GM06990 (cell line): ENCODE data around the gene DHX36.

ENCODE experiments used
- DNase-seq: peaks from one replicate; pipeline ENCODE4 v3.0.0-alpha.2; 2011; ENCODE audit not compliant: insufficient read length; ENCODE audit errors: extremely low read depth
- H3K27me3 ChIP-seq: replicated peaks from 2 replicates; pipeline ENCODE4 v1.6.0; 2011; ENCODE audit warnings: low read length; ENCODE audit not compliant: control insufficient read depth, insufficient read depth
- H3K36me3 ChIP-seq: 2 replicates; pipeline ENCODE4 v1.5.1; 2011; ENCODE audit warnings: low read length; ENCODE audit not compliant: control insufficient read depth, insufficient read depth
- H3K4me3 ChIP-seq: replicated peaks from 2 replicates; pipeline ENCODE4 v1.5.1; 2011; ENCODE audit warnings: low read depth, mild to moderate bottlenecking, control low read depth, low read length
- TF ChIP-seq, protein P1 (sequence below): IDR thresholded peaks from 2 replicates; pipeline ENCODE4 v1.5.1; 2011; ENCODE audit warnings: low read length, control low read depth, mild to moderate bottlenecking, inconsistent platforms; ENCODE audit not compliant: insufficient read depth, poor library complexity, severe bottlenecking

The DHX36 gene

DNA sequence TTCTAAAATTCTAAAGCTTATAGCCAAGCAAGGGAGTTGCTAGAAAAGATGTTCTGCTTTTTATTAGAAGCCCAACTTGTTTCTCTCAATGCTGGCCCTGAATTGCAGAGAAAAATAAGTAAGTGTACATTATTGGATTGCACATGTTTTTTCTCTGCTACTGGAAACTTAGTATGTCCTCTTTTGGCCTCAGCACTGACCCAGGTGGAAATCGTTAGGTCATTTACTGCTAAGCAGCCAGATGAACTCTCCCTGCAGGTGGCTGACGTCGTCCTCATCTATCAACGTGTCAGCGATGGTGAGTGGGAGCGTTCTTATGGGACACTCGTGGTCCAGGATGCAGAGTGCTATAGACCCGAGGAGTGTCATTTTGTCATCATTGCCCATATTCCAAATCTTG is 69.8 kb downstream of the DHX36 start:
- TF ChIP-seq, protein P1, sequence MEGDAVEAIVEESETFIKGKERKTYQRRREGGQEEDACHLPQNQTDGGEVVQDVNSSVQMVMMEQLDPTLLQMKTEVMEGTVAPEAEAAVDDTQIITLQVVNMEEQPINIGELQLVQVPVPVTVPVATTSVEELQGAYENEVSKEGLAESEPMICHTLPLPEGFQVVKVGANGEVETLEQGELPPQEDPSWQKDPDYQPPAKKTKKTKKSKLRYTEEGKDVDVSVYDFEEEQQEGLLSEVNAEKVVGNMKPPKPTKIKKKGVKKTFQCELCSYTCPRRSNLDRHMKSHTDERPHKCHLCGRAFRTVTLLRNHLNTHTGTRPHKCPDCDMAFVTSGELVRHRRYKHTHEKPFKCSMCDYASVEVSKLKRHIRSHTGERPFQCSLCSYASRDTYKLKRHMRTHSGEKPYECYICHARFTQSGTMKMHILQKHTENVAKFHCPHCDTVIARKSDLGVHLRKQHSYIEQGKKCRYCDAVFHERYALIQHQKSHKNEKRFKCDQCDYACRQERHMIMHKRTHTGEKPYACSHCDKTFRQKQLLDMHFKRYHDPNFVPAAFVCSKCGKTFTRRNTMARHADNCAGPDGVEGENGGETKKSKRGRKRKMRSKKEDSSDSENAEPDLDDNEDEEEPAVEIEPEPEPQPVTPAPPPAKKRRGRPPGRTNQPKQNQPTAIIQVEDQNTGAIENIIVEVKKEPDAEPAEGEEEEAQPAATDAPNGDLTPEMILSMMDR: no peak
- H3K36me3 ChIP-seq: peaks cover 2% of the 10 kb centered on the region

DNA sequence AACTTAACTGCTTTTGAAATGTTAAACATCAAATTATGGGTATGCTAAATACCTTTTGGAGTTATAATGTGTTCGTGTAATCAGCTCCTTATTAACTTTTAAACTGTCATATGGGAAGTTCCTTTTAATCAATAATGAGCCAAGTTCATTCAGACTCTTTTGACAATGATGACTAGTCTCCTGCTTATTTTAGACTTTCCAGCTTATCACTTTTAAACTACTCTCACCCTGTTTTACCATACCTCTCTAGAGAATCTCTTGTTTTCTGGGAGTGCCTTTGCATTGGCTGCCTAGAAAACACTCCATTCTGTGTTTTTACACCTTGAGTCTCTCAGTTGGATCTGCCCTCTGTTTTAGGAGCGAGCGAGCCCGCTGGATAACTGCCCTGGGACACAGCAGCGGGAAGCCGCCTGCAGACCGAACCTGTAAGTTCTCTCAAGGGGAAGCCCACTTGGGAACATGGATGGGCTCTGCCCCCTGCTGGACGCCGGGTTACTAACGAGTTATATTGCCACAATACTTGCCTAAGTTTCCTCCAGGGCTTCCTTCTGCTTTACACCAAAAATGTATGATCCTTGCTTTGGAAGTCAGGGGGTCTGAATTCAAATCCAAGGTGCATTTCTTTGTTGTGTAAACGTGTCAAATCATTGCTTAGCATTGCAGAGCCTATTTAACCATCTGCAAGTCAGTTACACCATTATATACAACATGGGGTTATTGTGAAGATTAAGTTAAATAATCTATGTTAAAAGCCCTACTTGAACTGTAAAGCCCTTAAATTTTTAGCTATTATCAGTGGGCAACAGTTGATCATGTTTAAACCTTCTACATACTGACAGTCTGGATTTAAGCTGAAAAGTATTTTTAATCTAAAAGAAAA is 71.3 kb downstream of the DHX36 start:
- TF ChIP-seq, protein P1: peak; percentile 86
- Histone ChIP-seq H3K36me3 (peaks cover 2% of the 10 kb centered on the region), H3K4me3 (no peak overlapping the region), H3K27me3 (no peaks in the 10 kb centered on the region)
- peak; percentile 41 for DNase-seq

More for the DNA sequence above, 69.8 kb downstream of the DHX36 start:
- Histone ChIP-seq H3K4me3 (no peak overlapping the region), H3K27me3 (no peaks in the 10 kb centered on the region)
- DNase-seq: no peak

DNA sequence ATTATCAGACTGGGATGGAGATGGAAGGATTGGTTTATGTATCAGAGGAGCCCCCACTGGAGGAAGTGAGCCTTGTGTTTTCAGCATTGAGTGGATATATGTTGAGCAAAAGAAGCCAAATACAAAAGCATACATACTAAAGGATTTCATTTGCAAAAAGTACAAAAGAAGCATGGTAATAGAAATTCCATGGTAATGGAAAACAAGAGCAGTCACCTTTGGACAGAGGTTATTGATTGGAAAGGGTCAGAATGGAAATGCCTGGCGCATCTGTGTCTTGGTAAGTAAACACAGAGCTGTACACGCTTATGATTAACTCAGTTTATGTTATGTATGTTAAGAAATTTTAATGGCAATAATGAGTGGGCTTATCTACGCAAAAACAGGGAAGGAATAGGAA is 72.7 kb downstream of the DHX36 start:
- no peak for DNase-seq
- Histone ChIP-seq H3K4me3 (no peak overlapping the region), H3K27me3 (no peaks in the 10 kb centered on the region), H3K36me3 (peaks cover 2% of the 10 kb centered on the region)
- TF ChIP-seq, protein P1: no peak

DNA sequence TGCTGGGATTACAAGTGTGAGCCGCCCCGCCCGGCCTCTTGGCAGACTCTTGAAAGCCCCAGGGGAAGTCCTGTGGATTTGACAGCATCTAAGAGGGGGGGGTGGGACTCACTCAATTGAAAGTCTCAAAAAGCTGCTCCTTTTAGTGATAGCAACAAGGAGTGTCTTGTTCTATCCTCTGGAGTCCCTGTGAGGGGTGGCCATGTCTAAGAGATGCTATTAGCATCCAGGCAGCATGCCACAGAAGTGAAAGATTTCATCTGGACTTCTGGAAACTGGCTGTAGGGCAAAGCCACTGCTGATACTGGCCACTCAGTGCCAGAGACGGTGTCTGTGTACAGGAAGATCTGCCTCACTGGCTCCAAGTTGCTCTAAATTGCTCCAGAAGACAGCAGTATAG is 74.0 kb downstream of the DHX36 start:
- Histone ChIP-seq H3K27me3 (no peaks in the 10 kb centered on the region), H3K4me3 (no peak overlapping the region), H3K36me3 (peaks cover 2% of the 10 kb centered on the region)
- DNase-seq: no peak
- TF ChIP-seq, protein P1: no peak

DNA sequence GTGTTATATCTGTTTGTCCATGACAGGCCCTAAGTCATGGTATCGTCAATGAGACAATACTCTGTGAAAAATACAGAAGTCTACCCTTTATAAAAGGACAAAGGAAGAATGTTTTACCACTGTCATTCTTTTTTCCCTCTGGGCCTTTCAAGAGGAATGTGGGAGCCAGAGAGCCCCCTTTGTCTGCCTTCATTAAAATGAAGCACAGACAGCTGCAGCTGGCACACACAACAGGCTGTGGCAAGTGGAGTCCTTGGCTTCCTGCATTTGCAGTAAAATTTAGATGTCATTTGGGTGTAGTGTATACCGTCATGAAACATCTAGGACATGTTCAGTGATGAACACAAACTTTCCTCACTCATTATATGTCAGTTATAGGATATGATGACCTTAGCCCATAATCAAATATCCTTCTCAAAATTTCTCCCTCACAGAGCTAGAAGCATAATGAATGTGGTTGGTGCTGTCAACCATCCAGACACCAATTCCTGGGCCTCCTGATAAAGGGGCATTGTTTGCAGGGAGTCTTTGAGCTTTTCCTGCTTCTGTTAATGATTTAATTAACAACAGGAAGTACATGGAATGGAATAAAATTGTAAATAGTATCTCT is 76.4 kb downstream of the DHX36 start:
- no peaks in the 10 kb centered on the region for H3K27me3 ChIP-seq
- TF ChIP-seq, protein P1: no peak
- H3K36me3 ChIP-seq: no peaks in the 10 kb centered on the region; the same call in none of the 2 replicates
- no peak overlapping the region for H3K4me3 ChIP-seq
- DNase-seq: no peak
